Esophagus muscularis mucosa (tissue), 4 donors: ENCODE measurements around the gene PRF1. TPM values are rescaled to one million over a fixed set of nuclear protein-coding genes. Genes with fewer than 3 reads are reported as not detected.
A peak's percentile ranks its signal among the peaks of the same experiment; 100 is the strongest.

ENCODE experiments used
- DNase-seq: peaks from one replicate; pipeline ENCODE4 v3.0.0-alpha.2; 2017; ENCODE audit errors: extremely low spot score
- H3K27ac ChIP-seq, 4 donors: fragments of 200-600 bp; sonication (generic); replicated peaks in 1 of 4; 1 replicate in 3 of 4; 2 replicates in 1 of 4; pipeline ENCODE4 v1.5.1; 2016 to 2019; ENCODE audit warnings: mild to moderate bottlenecking in 1 of 4
- H3K27me3 ChIP-seq, 4 donors: fragments of 200-600 bp; sonication (generic); one replicate each; pipeline versions ENCODE4 v1.5.1 to v1.6.0; 2016 to 2019
- H3K36me3 ChIP-seq, 4 donors: fragments of 200-600 bp; sonication (generic); one replicate each; pipeline ENCODE4 v1.5.1; 2016 to 2019
- H3K4me1 ChIP-seq, 4 donors: fragments of 200-600 bp; sonication (generic); one replicate each; pipeline ENCODE4 v1.5.1; 2016 to 2019
- H3K4me3 ChIP-seq, 4 donors: fragments of 200-600 bp; sonication (generic); 1 replicate in 2 of 4; 2 replicates in 2 of 4; pipeline ENCODE4 v1.5.1; 2016 to 2019; ENCODE audit warnings: mild to moderate bottlenecking in 4 of 4, moderate library complexity in 1 of 4
- H3K9me3 ChIP-seq, 4 donors: fragments of 200-600 bp; sonication (generic); 1 replicate in 3 of 4; 2 replicates in 1 of 4; pipeline ENCODE4 v1.5.1; 2016 to 2019
- CTCF ChIP-seq, 3 experiments: fragments of 200-600 bp in 2 of 3; fragments of 450-650 bp in 1 of 3; sonication (generic) in 2 of 3; IDR thresholded peaks; one replicate each; pipeline ENCODE4 v1.5.1; 2017 to 2019; ENCODE audit warnings: antibody characterized with exemption in 3 of 3, mild to moderate bottlenecking in 2 of 3, moderate library complexity in 1 of 3
- EP300 ChIP-seq: sonication (generic); formaldehyde crosslinking; IDR thresholded peaks from one replicate; pipeline ENCODE4 v1.6.1; 2017; ENCODE audit warnings: antibody characterized with exemption
- POLR2A ChIP-seq: fragments of 450-650 bp; IDR thresholded peaks from one replicate; pipeline ENCODE4 v1.6.1; 2017; ENCODE audit warnings: antibody characterized with exemption, moderate library complexity, mild to moderate bottlenecking, low read depth
- POLR2AphosphoS5 ChIP-seq, 2 donors: sonication (generic); formaldehyde crosslinking; IDR thresholded peaks; one replicate each; pipeline ENCODE4 v1.6.1; 2017; ENCODE audit warnings: antibody characterized with exemption in 2 of 2
- WGBS: methylation state at CpG from one replicate; pipeline ENCODE4 v1.1.5; 2018; 5-methylcytosine and 5-hydroxymethylcytosine counted together
- intact Hi-C: fragments of 100-400 bp; cut with DNase I; formaldehyde crosslinking; loops from one replicate; pipeline ENCODE4 v1.15.1; 2023
- total RNA-seq, 4 donors: library from RNA; depleted of rRNA; stranded (reverse); fragments of >200 nt; gene quantifications; one replicate each; pipeline versions ENCODE4 v1.1.0 to v1.2.1, GENCODE V29; 2016

Gene PRF1
- total RNA-seq, 4 donors from 2014 or later: 1.2 to 15.2 (median 2.4) TPM

- no peak overlapping the region for H3K4me3 ChIP-seq
- TF ChIP-seq POLR2AphosphoS5 (IDR thresholded peaks at IDR 0.05) (no peak), EP300 (no peak), CTCF (IDR thresholded peaks at IDR 0.05) (no peak), POLR2A (no peak)
- DNase-seq: peak; percentile 83
- intact Hi-C loops: no loop called here
- WGBS: 81% methylated on average over 3 of the region's 3 CpGs
- no peaks in the 10 kb centered on the region for H3K36me3 ChIP-seq
- H3K27ac ChIP-seq: no peak overlapping the region
- H3K9me3 ChIP-seq: no peaks in the 10 kb centered on the region
- peaks cover 9 to 21% (median 13%) of the 10 kb centered on the region in 4 donors for H3K4me1 ChIP-seq
- no peaks in the 10 kb centered on the region for H3K27me3 ChIP-seq
These were observed 8.4 kb downstream of the PRF1 start for GRCh38 chr10:70594161-70594560.

- intact Hi-C loops: no loop called here
- Histone ChIP-seq H3K36me3 (no peaks in the 10 kb centered on the region), H3K27me3 (no peaks in the 10 kb centered on the region), H3K9me3 (no peaks in the 10 kb centered on the region), H3K4me3 (no peak overlapping the region), H3K4me1 (peaks cover 9 to 22% (median 17%) of the 10 kb centered on the region in 4 donors), H3K27ac (no peak overlapping the region)
- 87% methylated on average over 7 of the region's 7 CpGs for WGBS
- DNase-seq: peak; percentile 55
- TF ChIP-seq CTCF (IDR thresholded peaks at IDR 0.05) (no peak), POLR2A (no peak), EP300 (no peak), POLR2AphosphoS5 (IDR thresholded peaks at IDR 0.05) (no peak)
These were observed 9.0 kb downstream of the PRF1 start for GRCh38 chr10:70593513-70593890.

GRCh38 chr10:70592746-70593512 lies 9.6 kb downstream of the PRF1 start:
- H3K9me3 ChIP-seq: no peaks in the 10 kb centered on the region
- TF ChIP-seq POLR2AphosphoS5 (IDR thresholded peaks at IDR 0.05): no peak

GRCh38 chr10:70592186-70592735 lies 10.3 kb downstream of the PRF1 start:
- 95% methylated on average over 2 of the region's 2 CpGs for WGBS
- intact Hi-C loops: no loop called here
- peaks cover 9 to 22% (median 17%) of the 10 kb centered on the region in 4 donors for H3K4me1 ChIP-seq

More at GRCh38 chr10:70592746-70593512, 9.6 kb downstream of the PRF1 start:
- 84% methylated on average over 10 of the region's 16 CpGs for WGBS
- H3K27me3 ChIP-seq: no peaks in the 10 kb centered on the region
- peaks cover 9 to 22% (median 17%) of the 10 kb centered on the region in 4 donors for H3K4me1 ChIP-seq
- H3K27ac ChIP-seq: no peak overlapping the region
- no peak overlapping the region for H3K4me3 ChIP-seq
- DNase-seq: no peak
- H3K36me3 ChIP-seq: no peaks in the 10 kb centered on the region
- intact Hi-C loops: no loop called here

More at GRCh38 chr10:70592186-70592735, 10.3 kb downstream of the PRF1 start:
- Histone ChIP-seq H3K27me3 (no peaks in the 10 kb centered on the region), H3K27ac (no peak overlapping the region), H3K9me3 (no peaks in the 10 kb centered on the region), H3K36me3 (no peaks in the 10 kb centered on the region), H3K4me3 (no peak overlapping the region)
- DNase-seq: peak; percentile 77
- no peak for TF ChIP-seq POLR2A
- no peak for TF ChIP-seq CTCF (IDR thresholded peaks at IDR 0.05)
- no peak for TF ChIP-seq POLR2AphosphoS5 (IDR thresholded peaks at IDR 0.05)
- no peak for TF ChIP-seq EP300
